ENCODE measurements around the gene STAM2. TPM values are rescaled to one million over a fixed set of nuclear protein-coding genes. Genes with fewer than 3 reads are reported as not detected.
"Not testable (repeated sequence)": the region's sequence is repeated elsewhere in the genome, so short reads cannot be mapped to it uniquely, and the experiment has no call there.

The STAM2 gene
- total and polyA plus RNA-seq, 2 of the 13 experiments (the other 11 are each of a cell fraction or from before 2014, with no cell fraction given), result 14.7 to 24.1 TPM

GRCh38 chr2:152189622-152190495 lies 14.3 kb upstream of the STAM2 start (continued):
- TF ChIP-seq, protein P1, sequence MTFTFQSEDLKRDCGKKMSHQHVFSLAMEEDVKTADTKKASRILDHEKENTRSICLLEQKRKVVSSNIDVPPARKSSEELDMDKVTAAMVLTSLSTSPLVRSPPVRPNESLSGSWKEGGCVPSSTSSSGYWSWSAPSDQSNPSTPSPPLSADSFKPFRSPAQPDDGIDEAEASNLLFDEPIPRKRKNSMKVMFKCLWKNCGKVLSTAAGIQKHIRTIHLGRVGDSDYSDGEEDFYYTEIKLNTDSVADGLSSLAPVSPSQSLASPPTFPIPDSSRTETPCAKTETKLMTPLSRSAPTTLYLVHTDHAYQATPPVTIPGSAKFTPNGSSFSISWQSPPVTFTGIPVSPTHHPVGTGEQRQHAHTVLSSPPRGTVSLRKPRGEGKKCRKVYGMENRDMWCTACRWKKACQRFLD (CRISPR knock-in tag; IDR thresholded peaks at IDR 0.05; ENCODE audit: borderline replicate concordance), result no peak
- TF ChIP-seq CREB1 (IDR thresholded peaks at IDR 0.05), result no peak
- 0 out of 2 replicates have a peak, but pooled peaks have one; percentile 14 for TF ChIP-seq CREB1 (CRISPR knock-in tag; IDR thresholded peaks at IDR 0.05)
- no peak for TF ChIP-seq TCF12 (IDR thresholded peaks at IDR 0.05)
- no peak for TF ChIP-seq TCF12 (CRISPR knock-in tag; IDR thresholded peaks at IDR 0.05)
- no peak for TF ChIP-seq FOXJ3 (CRISPR knock-in tag; IDR thresholded peaks at IDR 0.05; ENCODE audit: borderline replicate concordance)
- no peak for TF ChIP-seq THYN1 (CRISPR knock-in tag; IDR thresholded peaks at IDR 0.05; ENCODE audit: borderline replicate concordance, low read depth)
- no peak for TF ChIP-seq ZNF430 (CRISPR knock-in tag; IDR thresholded peaks at IDR 0.05)
- TF ChIP-seq PTBP1 (IDR thresholded peaks at IDR 0.05; ENCODE audit: low read depth, low read length, poor library complexity, severe bottlenecking), result no peak
- no peak for TF ChIP-seq PAF1 (CRISPR knock-in tag; IDR thresholded peaks at IDR 0.05)
- TF ChIP-seq GPN1 (CRISPR knock-in tag; IDR thresholded peaks at IDR 0.05; ENCODE audit: borderline replicate concordance), result no peak
- peak; percentile 37; the same call in 1 of the 2 replicates for TF ChIP-seq RXRB (CRISPR knock-in tag; IDR thresholded peaks at IDR 0.05; ENCODE audit: borderline replicate concordance)
- TF ChIP-seq STAG1 (CRISPR knock-in tag; IDR thresholded peaks at IDR 0.05), result peak; percentile 99
- 0 out of 2 replicates have a peak, but pooled peaks have one; percentile 20 for TF ChIP-seq SAP130 (CRISPR knock-in tag; IDR thresholded peaks at IDR 0.05; ENCODE audit: low read depth)
- no peak for TF ChIP-seq SMAD9 (CRISPR knock-in tag; IDR thresholded peaks at IDR 0.05)
- no peak for TF ChIP-seq ONECUT2 (CRISPR knock-in tag; IDR thresholded peaks at IDR 0.05)
- no peak for TF ChIP-seq ZMYM2 (CRISPR knock-in tag; IDR thresholded peaks at IDR 0.05)
- TF ChIP-seq ZNF572 (CRISPR knock-in tag; IDR thresholded peaks at IDR 0.05), result no peak
- TF ChIP-seq SRF (IDR thresholded peaks at IDR 0.05; ENCODE audit: low read depth, low read length), result peak; percentile 95
- no peak for TF ChIP-seq HNRNPUL1 (IDR thresholded peaks at IDR 0.05; ENCODE audit: low read depth, low read length)
- no peak for TF ChIP-seq HNRNPH1 (optimal IDR thresholded peaks at IDR 0.05; ENCODE audit: low read depth, low read length)
- no peak for TF ChIP-seq HHEX (CRISPR knock-in tag; IDR thresholded peaks at IDR 0.05)
- TF ChIP-seq SNRNP70 (IDR thresholded peaks at IDR 0.05; ENCODE audit: low read depth, low read length), result no peak

GRCh38 chr2:152186808-152187207 lies 11.2 kb upstream of the STAM2 start:
- H3K79me2 ChIP-seq (ENCODE audit: insufficient read depth, low read length); H3K36me3 ChIP-seq (replicated peaks in 1 of 2; ENCODE audit: control insufficient read depth in 1 of 2, insufficient read depth in 2 of 2, low read length in 2 of 2); H3K27ac ChIP-seq (ENCODE audit: extremely low read length, insufficient read depth, low read length); ATAC-seq; H3K9ac ChIP-seq (ENCODE audit: insufficient read depth, low read depth, low read length); in situ Hi-C loops (cut with HindIII; ENCODE audit: extremely low pct_ligation_motif_present, low pct_unique_long_range_greater_than_20kb); POLR2A ChIA-PET; H3K4me2 ChIP-seq (ENCODE audit: low read depth, low read length); H4K20me1 ChIP-seq (ENCODE audit: insufficient read depth, low read length); DNase-seq (ENCODE audit: low spot score); H3K4me3 ChIP-seq (replicated peaks in 1 of 3; ENCODE audit: insufficient read depth in 1 of 3, low read depth in 2 of 3, low read length in 3 of 3); BruUV-seq (replicated peaks); H3K27me3 ChIP-seq (ENCODE audit: control insufficient read depth in 1 of 2, insufficient read depth in 2 of 2, low read length in 2 of 2); FAIRE-seq; intact Hi-C loops (cut with micrococcal nuclease; ENCODE audit: unreplicated experiment); H2AFZ ChIP-seq (ENCODE audit: low read length); CTCF ChIA-PET (ENCODE audit: low intra/inter-chr PET ratio, low total read pairs); H3K9me3 ChIP-seq (ENCODE audit: low read length): not testable (repeated sequence)
- 76% methylated on average over 5 of the region's 5 CpGs for WGBS (ENCODE audit: low lambda C conversion rate)
- peaks cover 30% of the 10 kb centered on the region; the same call in 1 of the 2 replicates for H3K4me1 ChIP-seq (ENCODE audit: insufficient read depth, low read length)
